Brain microvascular endothelial cell (primary cell): ENCODE measurements around the gene PLCD3.
"Not testable (repeated sequence)": the region's sequence is repeated elsewhere in the genome, so short reads cannot be mapped to it uniquely, and the experiment has no call there.

Source experiments
- DNase-seq: peaks from one replicate; pipeline ENCODE4 v3.0.0-alpha.2; 2020
- H3K27ac ChIP-seq: fragments of 250-450 bp; sonication (Bioruptor Pico); 2 replicates; pipeline ENCODE4 v1.5.1; 2020; ENCODE audit warnings: mild to moderate bottlenecking, moderate library complexity
- H3K27me3 ChIP-seq: fragments of 250-450 bp; sonication (Bioruptor Pico); replicated peaks from 2 replicates; pipeline ENCODE4 v1.5.1; 2020; ENCODE audit warnings: mild to moderate bottlenecking
- H3K36me3 ChIP-seq: fragments of 250-450 bp; sonication (Bioruptor Pico); replicated peaks from 2 replicates; pipeline ENCODE4 v1.5.1; 2020; ENCODE audit warnings: mild to moderate bottlenecking
- H3K4me3 ChIP-seq: 2 replicates; pipeline ENCODE4 v1.5.1; 2011; ENCODE audit warnings: low read depth, mild to moderate bottlenecking, control low read depth, low read length, moderate library complexity
- CTCF ChIP-seq: IDR thresholded peaks from 2 replicates; pipeline ENCODE4 v1.5.1; 2011; ENCODE audit warnings: low read depth, mild to moderate bottlenecking, moderate library complexity, low read length, control low read depth, inconsistent platforms; ENCODE audit errors: missing control alignments
- in situ Hi-C: cut with HindIII; loops from 2 replicates; pipeline ENCODE4 v1.10.0; 2017; ENCODE audit warnings: low sequenced_read_pairs, low pct_ligation_motif_present

PLCD3 gene

GRCh38 chr17:45128989-45129388 is 3.3 kb downstream of the PLCD3 start:
- DNase-seq = no peak
- H3K27ac ChIP-seq = no peak overlapping the region
- in situ Hi-C loops = no loop called here
- no peak overlapping the region for H3K4me3 ChIP-seq
- H3K27me3 ChIP-seq = no peaks in the 10 kb centered on the region
- H3K36me3 ChIP-seq = no peaks in the 10 kb centered on the region
- TF ChIP-seq CTCF = no peak

- Histone ChIP-seq H3K36me3 (no peaks in the 10 kb centered on the region), H3K27ac (no peak overlapping the region), H3K4me3 (no peak overlapping the region), H3K27me3 (no peaks in the 10 kb centered on the region)
- in situ Hi-C loops = no loop called here
- DNase-seq = no peak
- no peak for TF ChIP-seq CTCF
Observed at GRCh38 chr17:45128331-45128730, 4.0 kb downstream of the PLCD3 start.

- H3K27ac ChIP-seq = no peak overlapping the region
- in situ Hi-C loops = no loop called here
- no peaks in the 10 kb centered on the region for H3K36me3 ChIP-seq
- no peaks in the 10 kb centered on the region for H3K27me3 ChIP-seq
- no peak overlapping the region for H3K4me3 ChIP-seq
- TF ChIP-seq CTCF = no peak
- no peak for DNase-seq
Observed at GRCh38 chr17:45127548-45128300, 4.6 kb downstream of the PLCD3 start.

DNA sequence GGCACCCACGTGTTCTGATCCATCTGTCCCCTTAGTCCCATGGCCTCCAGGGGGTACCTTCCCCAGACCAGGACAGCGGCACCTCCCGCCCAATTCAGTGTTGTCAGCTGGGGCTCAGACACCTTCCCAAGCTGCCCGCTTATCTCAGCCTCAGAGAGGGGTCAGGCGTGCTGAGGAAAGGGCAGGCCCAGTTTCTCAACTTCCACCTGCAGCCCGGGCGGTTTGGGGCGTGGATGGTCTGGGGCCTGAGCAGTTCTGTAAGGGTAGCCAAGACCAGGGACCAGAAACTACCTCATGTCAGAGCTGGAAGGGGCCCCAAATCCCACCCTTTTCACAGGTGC is 5.1 kb downstream of the PLCD3 start:
- no peak overlapping the region for H3K4me3 ChIP-seq
- no peak overlapping the region for H3K27ac ChIP-seq
- no peak for DNase-seq
- H3K36me3 ChIP-seq = no peaks in the 10 kb centered on the region
- no peaks in the 10 kb centered on the region for H3K27me3 ChIP-seq
- in situ Hi-C loops = no loop called here
- TF ChIP-seq CTCF = no peak

DNA sequence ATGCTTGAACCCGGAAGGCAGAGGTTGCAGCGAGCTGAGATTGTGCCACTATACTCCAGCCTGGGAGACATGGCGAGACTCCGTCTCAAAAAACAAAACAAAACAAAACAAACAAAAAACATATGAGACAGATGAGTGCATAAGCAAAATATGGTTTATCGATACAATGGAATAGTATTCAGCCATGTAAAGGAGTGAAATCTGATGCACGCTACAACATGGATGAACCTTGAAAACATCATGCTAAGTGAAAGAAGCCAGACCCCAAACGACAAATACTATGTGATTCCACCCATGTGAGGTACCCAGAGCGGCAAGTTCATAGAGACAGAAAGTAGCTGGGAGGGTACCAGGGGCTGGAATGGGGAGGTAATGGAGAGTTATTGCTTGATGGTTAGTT is 6.8 kb downstream of the PLCD3 start:
- H3K4me3 ChIP-seq = no peak overlapping the region
- no peaks in the 10 kb centered on the region for H3K27me3 ChIP-seq
- DNase-seq = no peak
- TF ChIP-seq CTCF = no peak
- in situ Hi-C loops = no loop called here
- H3K36me3 ChIP-seq = no peaks in the 10 kb centered on the region
- no peak overlapping the region for H3K27ac ChIP-seq

GRCh38 chr17:45124797-45125122 is 7.6 kb downstream of the PLCD3 start:
- not testable (repeated sequence) for H3K27me3 ChIP-seq

More at GRCh38 chr17:45124797-45125122, 7.6 kb downstream of the PLCD3 start:
- H3K27ac ChIP-seq, H3K4me3 ChIP-seq, DNase-seq, in situ Hi-C loops, H3K36me3 ChIP-seq: not testable (repeated sequence)
